Mesendoderm (in vitro differentiated cells): Measurements from ENCODE around the gene GOLGA8H. TPM values are rescaled to one million over a fixed set of nuclear protein-coding genes. Genes with fewer than 3 reads are reported as not detected.
"Not testable (repeated sequence)": the region's sequence is repeated elsewhere in the genome, so short reads cannot be mapped to it uniquely, and the experiment has no call there.

Source experiments
- DNase-seq: peaks from one replicate; pipeline ENCODE4 v3.0.0; 2013
- H2AK5ac ChIP-seq: 2 replicates; pipeline ENCODE4 v1.6.1; 2013; ENCODE audit warnings: low read length, inconsistent platforms
- H2BK120ac ChIP-seq: 2 replicates; pipeline ENCODE4 v1.6.1; 2013; ENCODE audit warnings: low read depth, mild to moderate bottlenecking, low read length, moderate library complexity, mixed read lengths
- H2BK15ac ChIP-seq: replicated peaks from 2 replicates; pipeline ENCODE4 v1.6.1; 2013; ENCODE audit warnings: low read depth, mild to moderate bottlenecking, moderate library complexity
- H2BK5ac ChIP-seq: 2 replicates; pipeline ENCODE4 v1.6.1; 2013; ENCODE audit warnings: low read length, inconsistent platforms
- H3K18ac ChIP-seq: 2 replicates; pipeline ENCODE4 v1.6.1; 2013; ENCODE audit warnings: mild to moderate bottlenecking, low read length, mixed read lengths
- H3K23ac ChIP-seq: one replicate; pipeline ENCODE4 v1.6.1; 2013; ENCODE audit warnings: low read length
- H3K27ac ChIP-seq: 2 replicates; pipeline ENCODE4 v1.5.1; 2013; ENCODE audit warnings: low read depth, mild to moderate bottlenecking, inconsistent platforms, low read length, moderate library complexity
- H3K27me3 ChIP-seq: 2 replicates; pipeline ENCODE4 v1.6.1; 2013; ENCODE audit warnings: low read length, control low read depth, mild to moderate bottlenecking, inconsistent platforms; ENCODE audit not compliant: insufficient read depth, poor library complexity
- H3K36me3 ChIP-seq: 2 replicates; pipeline ENCODE4 v1.6.1; 2013; ENCODE audit warnings: low read length, inconsistent platforms; ENCODE audit not compliant: control insufficient read depth, insufficient read depth
- H3K4ac ChIP-seq: one replicate; pipeline ENCODE4 v1.6.1; 2013; ENCODE audit warnings: low read depth, mild to moderate bottlenecking, low read length, moderate library complexity
- H3K4me1 ChIP-seq: 2 replicates; pipeline ENCODE4 v1.6.1; 2013; ENCODE audit warnings: low read depth, low read length, inconsistent platforms; ENCODE audit not compliant: control insufficient read depth
- H3K4me2 ChIP-seq: 2 replicates; pipeline ENCODE4 v1.6.1; 2013; ENCODE audit warnings: low read length
- H3K4me3 ChIP-seq: 2 replicates; pipeline ENCODE4 v1.5.1; 2013; ENCODE audit warnings: mild to moderate bottlenecking, low read length
- H3K56ac ChIP-seq: one replicate; pipeline ENCODE4 v1.6.1; 2013; ENCODE audit warnings: low read length
- H3K79me1 ChIP-seq: 2 replicates; pipeline ENCODE4 v1.6.1; 2013; ENCODE audit warnings: low read length, inconsistent platforms
- H3K79me2 ChIP-seq: 2 replicates; pipeline ENCODE4 v1.6.1; 2013; ENCODE audit warnings: mild to moderate bottlenecking, low read length; ENCODE audit not compliant: control insufficient read depth, insufficient read depth
- H3K9ac ChIP-seq: 2 replicates; pipeline ENCODE4 v1.6.1; 2013; ENCODE audit warnings: low read length, inconsistent platforms
- H4K5ac ChIP-seq: one replicate; pipeline ENCODE4 v1.6.1; 2013; ENCODE audit warnings: low read length
- H4K8ac ChIP-seq: one replicate; pipeline ENCODE4 v1.6.1; 2013; ENCODE audit warnings: low read depth, mild to moderate bottlenecking, control low read depth, low read length, moderate library complexity
- WGBS: extraction: QIAGEN DNeasy Blood & Tissue Kit; methylation state at CpG from one replicate; pipeline ENCODE4 v1.1.7; 2013; ENCODE audit warnings: low lambda C conversion rate, missing lambda C conversion rate; ENCODE audit not compliant: insufficient coverage; ENCODE audit errors: extremely low coverage; 5-methylcytosine and 5-hydroxymethylcytosine counted together
- small RNA-seq: library from polyadenylated mRNA; stranded (forward); fragments of <200 nt; extraction: miRNeasy Mini kit (QIAGEN cat#:217004); gene quantifications from one replicate; pipeline ENCODE3, GENCODE V24; 2013; ENCODE audit not compliant: insufficient read depth

GOLGA8H gene

DNA sequence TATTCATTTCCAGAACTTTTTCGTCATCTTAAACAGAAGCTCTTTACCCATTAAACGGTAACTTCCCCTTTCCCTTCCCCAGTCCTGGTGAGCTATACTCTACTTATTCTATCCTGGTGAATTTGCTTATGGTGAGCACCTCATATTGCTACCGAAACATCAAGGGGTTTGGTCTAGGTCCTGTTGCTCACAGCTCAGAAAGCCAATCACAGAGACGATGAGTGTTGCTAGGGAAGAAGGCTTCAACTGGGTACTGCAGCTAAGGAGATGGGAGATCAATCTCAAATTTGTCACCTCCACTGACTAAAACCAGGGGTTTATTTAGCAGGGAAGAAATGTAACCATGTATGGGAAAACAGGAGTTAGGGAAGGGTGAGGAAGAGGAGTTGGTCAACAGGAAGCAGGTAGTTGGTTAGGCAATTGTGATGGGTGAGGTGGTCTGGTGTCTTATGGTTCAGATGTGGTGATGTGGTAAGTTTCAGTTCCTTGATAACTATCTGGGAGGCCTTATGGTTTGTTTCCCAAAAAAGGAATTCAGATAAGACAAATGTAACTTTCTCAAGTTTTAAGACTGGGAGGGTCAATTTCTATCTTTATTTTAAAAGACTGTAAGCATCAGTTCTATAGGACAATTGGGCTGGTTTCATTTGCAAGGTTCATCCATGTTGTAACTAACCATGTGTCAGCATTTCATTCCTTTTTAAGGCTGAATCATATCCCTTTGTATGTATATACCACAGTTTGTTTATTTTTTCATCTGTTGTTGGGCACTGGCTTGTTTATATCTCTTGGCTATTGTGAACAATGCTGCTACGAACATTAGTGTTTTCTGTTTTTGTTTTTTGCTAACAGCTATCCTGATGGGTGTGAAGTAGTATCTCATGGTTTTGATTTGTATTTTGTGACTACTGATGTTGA lies 46.4 kb downstream of the GOLGA8H start:
- Histone ChIP-seq H3K4ac (no peak overlapping the region), H2BK5ac (no peak overlapping the region), H3K4me2 (no peak overlapping the region), H4K8ac (no peak overlapping the region), H3K23ac (no peak overlapping the region), H2AK5ac (no peak overlapping the region), H3K79me2 (no peaks in the 10 kb centered on the region), H3K9ac (no peak overlapping the region), H3K4me1 (no peaks in the 10 kb centered on the region), H3K27ac (no peak overlapping the region), H3K79me1 (no peaks in the 10 kb centered on the region), H3K56ac (no peak overlapping the region), H4K5ac (no peak overlapping the region), H3K4me3 (no peak overlapping the region), H3K36me3 (no peaks in the 10 kb centered on the region), H2BK15ac (no peak overlapping the region), H3K27me3 (no peaks in the 10 kb centered on the region), H3K18ac (no peak overlapping the region), H2BK120ac (no peak overlapping the region)
- WGBS, result no CpG with 5 or more reads among the region's 5 CpGs
- peak; percentile 0 for DNase-seq

DNA sequence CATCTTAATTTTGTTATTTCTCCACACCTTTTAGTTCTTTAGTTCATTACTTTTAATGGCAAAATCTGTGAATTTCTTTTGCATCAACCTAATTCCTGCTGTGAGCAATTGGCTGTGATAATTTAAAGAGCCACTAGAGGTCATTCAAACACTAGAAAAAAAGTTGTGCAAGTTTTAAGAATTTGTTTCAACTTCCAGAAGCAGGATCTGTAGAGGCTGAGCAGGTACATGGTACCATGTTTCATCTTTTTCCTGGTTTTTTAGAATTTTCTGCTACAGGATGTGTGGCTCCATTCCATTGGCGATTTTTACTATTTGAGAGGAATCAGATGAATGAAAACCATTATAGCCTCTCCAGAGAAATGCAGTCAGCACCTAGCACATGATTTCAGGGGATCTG lies 57.3 kb downstream of the GOLGA8H start:
- H3K4me3 ChIP-seq, H3K4me2 ChIP-seq, H2BK120ac ChIP-seq, H4K8ac ChIP-seq, H2AK5ac ChIP-seq, H3K36me3 ChIP-seq, H2BK5ac ChIP-seq, H3K27me3 ChIP-seq, H3K23ac ChIP-seq, H4K5ac ChIP-seq, H3K79me2 ChIP-seq, H2BK15ac ChIP-seq, H3K18ac ChIP-seq, H3K9ac ChIP-seq, H3K4me1 ChIP-seq, H3K4ac ChIP-seq, H3K56ac ChIP-seq, H3K79me1 ChIP-seq, H3K27ac ChIP-seq: not testable (repeated sequence)
- no CpG with 5 or more reads among the region's 1 CpG for WGBS
- peak; percentile 3 for DNase-seq

Small RNAs within 50 kb of the gene (small RNA-seq; reads per million reads assigned to genes)
- gene RF00096 (not detected), gene RN7SL628P (not detected), gene RN7SL796P (not detected)
